ENCODE results near the gene PAK2.
"Not testable (repeated sequence)": the region's sequence is repeated elsewhere in the genome, so short reads cannot be mapped to it uniquely, and the experiment has no call there.

DNA sequence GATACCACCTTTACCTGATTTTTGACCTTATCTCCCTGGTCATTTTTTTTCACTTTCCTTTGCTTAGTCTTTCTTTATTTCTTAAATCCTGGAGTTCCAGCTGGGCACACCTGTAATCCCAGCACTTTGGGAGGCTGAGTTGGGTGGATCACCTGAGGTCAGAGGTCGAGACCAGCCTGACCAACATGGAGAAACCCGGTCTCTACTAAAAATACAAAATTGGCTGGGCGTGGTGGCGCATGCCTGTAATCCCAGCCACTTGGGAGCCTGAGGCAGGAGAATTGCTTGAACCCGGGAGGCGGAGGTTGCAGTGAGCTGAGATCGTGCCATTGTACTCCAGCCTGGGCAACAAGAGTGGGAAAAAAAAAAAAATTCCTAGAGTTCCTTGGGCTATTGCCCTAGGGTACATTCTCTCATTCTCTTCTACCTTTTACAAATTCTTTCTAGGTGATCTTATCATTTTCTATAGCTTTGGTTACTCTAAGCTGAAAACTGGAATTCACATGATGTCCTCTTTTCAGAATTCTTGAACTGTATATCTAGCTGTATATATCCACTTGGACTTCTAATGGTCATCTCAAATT is 134.9 kb downstream of the PAK2 start:
- not testable (repeated sequence) for TF ChIP-seq CTCF, POLR2AphosphoS5 (IDR thresholded peaks at IDR 0.05)
